Neural progenitor cell (in vitro differentiated cells): ENCODE results near the gene NEDD4L.

Source experiments
- EZH2 ChIP-seq: fragments of 200-600 bp; sonication (generic); IDR thresholded peaks from 2 replicates; pipeline ENCODE4 v1.6.1; 2017; ENCODE audit warnings: antibody characterized with exemption, mild to moderate bottlenecking, moderate library complexity
- EZH2phosphoT487 ChIP-seq: fragments of 200-600 bp; sonication (generic); IDR thresholded peaks from 2 replicates; pipeline ENCODE4 v1.6.1; 2017; ENCODE audit warnings: antibody characterized with exemption
- TF ChIP-seq, protein P1 (sequence below): fragments of 200-600 bp; sonication (generic); IDR thresholded peaks from 2 replicates; pipeline ENCODE4 v1.5.1; 2017; ENCODE audit warnings: antibody characterized with exemption, mild to moderate bottlenecking

GRCh38 chr18:58157237-58157636 is 113.2 kb downstream of the NEDD4L start:
- TF ChIP-seq, protein P1, sequence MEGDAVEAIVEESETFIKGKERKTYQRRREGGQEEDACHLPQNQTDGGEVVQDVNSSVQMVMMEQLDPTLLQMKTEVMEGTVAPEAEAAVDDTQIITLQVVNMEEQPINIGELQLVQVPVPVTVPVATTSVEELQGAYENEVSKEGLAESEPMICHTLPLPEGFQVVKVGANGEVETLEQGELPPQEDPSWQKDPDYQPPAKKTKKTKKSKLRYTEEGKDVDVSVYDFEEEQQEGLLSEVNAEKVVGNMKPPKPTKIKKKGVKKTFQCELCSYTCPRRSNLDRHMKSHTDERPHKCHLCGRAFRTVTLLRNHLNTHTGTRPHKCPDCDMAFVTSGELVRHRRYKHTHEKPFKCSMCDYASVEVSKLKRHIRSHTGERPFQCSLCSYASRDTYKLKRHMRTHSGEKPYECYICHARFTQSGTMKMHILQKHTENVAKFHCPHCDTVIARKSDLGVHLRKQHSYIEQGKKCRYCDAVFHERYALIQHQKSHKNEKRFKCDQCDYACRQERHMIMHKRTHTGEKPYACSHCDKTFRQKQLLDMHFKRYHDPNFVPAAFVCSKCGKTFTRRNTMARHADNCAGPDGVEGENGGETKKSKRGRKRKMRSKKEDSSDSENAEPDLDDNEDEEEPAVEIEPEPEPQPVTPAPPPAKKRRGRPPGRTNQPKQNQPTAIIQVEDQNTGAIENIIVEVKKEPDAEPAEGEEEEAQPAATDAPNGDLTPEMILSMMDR = no peak
- TF ChIP-seq EZH2 (no peak), EZH2phosphoT487 (no peak)
